Measurements from ENCODE around the gene PALLD.

The PALLD gene

GRCh38 chr4:168577624-168578023, 80.8 kb downstream of the PALLD start:
- H3K79me1 ChIP-seq (ENCODE audit: low read depth, low read length), result no peaks in the 10 kb centered on the region
- DNase-seq (ENCODE audit: low spot score), result no peak
- H3K23ac ChIP-seq (ENCODE audit: low read depth, low read length, poor library complexity), result no peak overlapping the region
- no peak overlapping the region for H2BK15ac ChIP-seq (ENCODE audit: low read length)
- H3K27ac ChIP-seq (replicated peaks; ENCODE audit: low read length), result no peak overlapping the region
- no peak overlapping the region for H3K14ac ChIP-seq (ENCODE audit: low read length)
- WGBS, 2 donors (ENCODE audit: extremely low coverage in 2 of 2, insufficient read length in 2 of 2, insufficient replicate concordance in 1 of 2), result no CpG with 5 or more reads among the region's 5 CpGs
- no peaks in the 10 kb centered on the region for H3K27me3 ChIP-seq (ENCODE audit: control insufficient read depth in 3 of 3, insufficient read depth in 3 of 3, low read depth in 1 of 3, low read length in 3 of 3)
- no peak overlapping the region for H2AFZ ChIP-seq (ENCODE audit: low read length)
- no peak overlapping the region for H3K18ac ChIP-seq (ENCODE audit: low read length)
- no peak overlapping the region for H2BK120ac ChIP-seq (ENCODE audit: low read depth, low read length)
- H2BK12ac ChIP-seq (ENCODE audit: low read length), result no peak overlapping the region
- H3K4me3 ChIP-seq (ENCODE audit: low read length in 2 of 2), result no peak overlapping the region
- H3K9ac ChIP-seq (ENCODE audit: low read depth, low read length, poor library complexity), result no peak overlapping the region
- no peaks in the 10 kb centered on the region for H3K36me3 ChIP-seq (replicated peaks in 1 of 2; ENCODE audit: control insufficient read depth in 2 of 2, insufficient read depth in 2 of 2, low read length in 2 of 2)
- no peak overlapping the region for H3K4ac ChIP-seq (ENCODE audit: low read length)
- H3K4me1 ChIP-seq (ENCODE audit: control insufficient read depth in 2 of 2, insufficient read depth in 1 of 2, low read depth in 1 of 2, low read length in 2 of 2), result no peaks in the 10 kb centered on the region
- no peak overlapping the region for H3K4me2 ChIP-seq (ENCODE audit: insufficient read depth, low read length, poor library complexity, severe bottlenecking)
- H2BK5ac ChIP-seq (ENCODE audit: low read length), result no peak overlapping the region
- no peak overlapping the region for H4K8ac ChIP-seq (ENCODE audit: low read depth, low read length)
- no peak overlapping the region for H2AK5ac ChIP-seq (ENCODE audit: low read depth, low read length)
- peaks cover 0 to 3% of the 10 kb centered on the region in 2 donors for H3K9me3 ChIP-seq (replicated peaks in 1 of 2; ENCODE audit: control insufficient read depth in 2 of 2, insufficient read depth in 1 of 2, low read depth in 1 of 2, low read length in 2 of 2)
- no peak overlapping the region for H4K91ac ChIP-seq (ENCODE audit: low read depth, low read length, poor library complexity)

GRCh38 chr4:168580228-168580627, 83.4 kb downstream of the PALLD start:
- Histone ChIP-seq H3K9ac (ENCODE audit: low read depth, low read length, poor library complexity) (no peak overlapping the region), H2AK5ac (ENCODE audit: low read depth, low read length) (no peak overlapping the region), H3K4me3 (ENCODE audit: low read length in 2 of 2) (no peak overlapping the region), H3K4me1 (ENCODE audit: control insufficient read depth in 2 of 2, insufficient read depth in 1 of 2, low read depth in 1 of 2, low read length in 2 of 2) (no peaks in the 10 kb centered on the region), H2BK15ac (ENCODE audit: low read length) (no peak overlapping the region), H3K4ac (ENCODE audit: low read length) (no peak overlapping the region), H3K27ac (replicated peaks; ENCODE audit: low read length) (peak overlapping the region; percentile 20), H3K79me1 (ENCODE audit: low read depth, low read length) (no peaks in the 10 kb centered on the region), H2BK12ac (ENCODE audit: low read length) (no peak overlapping the region), H3K27me3 (ENCODE audit: control insufficient read depth in 3 of 3, insufficient read depth in 3 of 3, low read depth in 1 of 3, low read length in 3 of 3) (no peaks in the 10 kb centered on the region), H2BK120ac (ENCODE audit: low read depth, low read length) (no peak overlapping the region), H3K9me3 (replicated peaks in 1 of 2; ENCODE audit: control insufficient read depth in 2 of 2, insufficient read depth in 1 of 2, low read depth in 1 of 2, low read length in 2 of 2) (peaks cover 0 to 3% of the 10 kb centered on the region in 2 donors), H3K4me2 (ENCODE audit: insufficient read depth, low read length, poor library complexity, severe bottlenecking) (no peak overlapping the region), H4K91ac (ENCODE audit: low read depth, low read length, poor library complexity) (no peak overlapping the region), H3K18ac (ENCODE audit: low read length) (no peak overlapping the region), H3K14ac (ENCODE audit: low read length) (no peak overlapping the region), H3K23ac (ENCODE audit: low read depth, low read length, poor library complexity) (no peak overlapping the region), H4K8ac (ENCODE audit: low read depth, low read length) (no peak overlapping the region), H2AFZ (ENCODE audit: low read length) (no peak overlapping the region), H2BK5ac (ENCODE audit: low read length) (no peak overlapping the region), H3K36me3 (replicated peaks in 1 of 2; ENCODE audit: control insufficient read depth in 2 of 2, insufficient read depth in 2 of 2, low read length in 2 of 2) (no peaks in the 10 kb centered on the region)
- WGBS, 2 donors (ENCODE audit: extremely low coverage in 2 of 2, insufficient read length in 2 of 2, insufficient replicate concordance in 1 of 2), result no CpG with 5 or more reads among the region's 2 CpGs
- DNase-seq (ENCODE audit: low spot score), result no peak

- Histone ChIP-seq H4K91ac (ENCODE audit: low read depth, low read length, poor library complexity) (no peak overlapping the region), H3K14ac (ENCODE audit: low read length) (no peak overlapping the region), H3K9me3 (replicated peaks in 1 of 2; ENCODE audit: control insufficient read depth in 2 of 2, insufficient read depth in 1 of 2, low read depth in 1 of 2, low read length in 2 of 2) (peaks cover 0 to 3% of the 10 kb centered on the region in 2 donors), H2AFZ (ENCODE audit: low read length) (no peak overlapping the region), H4K8ac (ENCODE audit: low read depth, low read length) (no peak overlapping the region), H3K4me3 (ENCODE audit: low read length in 2 of 2) (no peak overlapping the region), H2BK15ac (ENCODE audit: low read length) (no peak overlapping the region), H3K4me1 (ENCODE audit: control insufficient read depth in 2 of 2, insufficient read depth in 1 of 2, low read depth in 1 of 2, low read length in 2 of 2) (peaks cover 2% of the 10 kb centered on the region in 2 donors), H3K4ac (ENCODE audit: low read length) (no peak overlapping the region), H3K9ac (ENCODE audit: low read depth, low read length, poor library complexity) (no peak overlapping the region), H3K27me3 (ENCODE audit: control insufficient read depth in 3 of 3, insufficient read depth in 3 of 3, low read depth in 1 of 3, low read length in 3 of 3) (no peaks in the 10 kb centered on the region), H3K79me1 (ENCODE audit: low read depth, low read length) (no peaks in the 10 kb centered on the region), H3K4me2 (ENCODE audit: insufficient read depth, low read length, poor library complexity, severe bottlenecking) (no peak overlapping the region), H3K27ac (replicated peaks; ENCODE audit: low read length) (no peak overlapping the region), H3K23ac (ENCODE audit: low read depth, low read length, poor library complexity) (no peak overlapping the region), H2BK12ac (ENCODE audit: low read length) (no peak overlapping the region), H3K36me3 (replicated peaks in 1 of 2; ENCODE audit: control insufficient read depth in 2 of 2, insufficient read depth in 2 of 2, low read length in 2 of 2) (no peaks in the 10 kb centered on the region), H2AK5ac (ENCODE audit: low read depth, low read length) (no peak overlapping the region), H3K18ac (ENCODE audit: low read length) (no peak overlapping the region), H2BK5ac (ENCODE audit: low read length) (no peak overlapping the region), H2BK120ac (ENCODE audit: low read depth, low read length) (no peak overlapping the region)
- no CpG with 5 or more reads among the region's 2 CpGs for WGBS, 2 donors (ENCODE audit: extremely low coverage in 2 of 2, insufficient read length in 2 of 2, insufficient replicate concordance in 1 of 2)
- no peak for DNase-seq (ENCODE audit: low spot score)
Measured at GRCh38 chr4:168584321-168584771, 87.5 kb downstream of the PALLD start.

- H3K4me1 ChIP-seq (ENCODE audit: control insufficient read depth in 2 of 2, insufficient read depth in 1 of 2, low read depth in 1 of 2, low read length in 2 of 2), result peaks cover 2% of the 10 kb centered on the region in 2 donors
Measured at GRCh38 chr4:168585168-168586091, 88.6 kb downstream of the PALLD start.

More at GRCh38 chr4:168585168-168586091, 88.6 kb downstream of the PALLD start:
- no peak overlapping the region for H2AK5ac ChIP-seq (ENCODE audit: low read depth, low read length)
- H3K18ac ChIP-seq (ENCODE audit: low read length), result no peak overlapping the region
- H3K9me3 ChIP-seq (replicated peaks in 1 of 2; ENCODE audit: control insufficient read depth in 2 of 2, insufficient read depth in 1 of 2, low read depth in 1 of 2, low read length in 2 of 2), result peaks cover 0 to 3% of the 10 kb centered on the region in 2 donors
- no peak overlapping the region for H4K91ac ChIP-seq (ENCODE audit: low read depth, low read length, poor library complexity)
- no peaks in the 10 kb centered on the region for H3K27me3 ChIP-seq (ENCODE audit: control insufficient read depth in 3 of 3, insufficient read depth in 3 of 3, low read depth in 1 of 3, low read length in 3 of 3)
- H3K27ac ChIP-seq (replicated peaks; ENCODE audit: low read length), result no peak overlapping the region
- no peak overlapping the region for H4K8ac ChIP-seq (ENCODE audit: low read depth, low read length)
- H2BK120ac ChIP-seq (ENCODE audit: low read depth, low read length), result no peak overlapping the region
- H3K79me1 ChIP-seq (ENCODE audit: low read depth, low read length), result no peaks in the 10 kb centered on the region
- H3K36me3 ChIP-seq (replicated peaks in 1 of 2; ENCODE audit: control insufficient read depth in 2 of 2, insufficient read depth in 2 of 2, low read length in 2 of 2), result no peaks in the 10 kb centered on the region
- H3K23ac ChIP-seq (ENCODE audit: low read depth, low read length, poor library complexity), result no peak overlapping the region
- peak overlapping the region; percentile 70 for H2AFZ ChIP-seq (ENCODE audit: low read length)
- no peak overlapping the region for H2BK15ac ChIP-seq (ENCODE audit: low read length)
- no peak overlapping the region for H3K4me3 ChIP-seq (ENCODE audit: low read length in 2 of 2)
- no CpG with 5 or more reads among the region's 9 CpGs for WGBS, 2 donors (ENCODE audit: extremely low coverage in 2 of 2, insufficient read length in 2 of 2, insufficient replicate concordance in 1 of 2)
- no peak overlapping the region for H2BK12ac ChIP-seq (ENCODE audit: low read length)
- no peak overlapping the region for H3K9ac ChIP-seq (ENCODE audit: low read depth, low read length, poor library complexity)
- DNase-seq (ENCODE audit: low spot score), result peak; percentile 65
- no peak overlapping the region for H3K4me2 ChIP-seq (ENCODE audit: insufficient read depth, low read length, poor library complexity, severe bottlenecking)
- H2BK5ac ChIP-seq (ENCODE audit: low read length), result no peak overlapping the region
- no peak overlapping the region for H3K4ac ChIP-seq (ENCODE audit: low read length)
- no peak overlapping the region for H3K14ac ChIP-seq (ENCODE audit: low read length)

All from neuronal stem cell (in vitro differentiated cells).